Activated CD4-positive, alpha-beta T cell treated with anti-CD3 and anti-CD28 coated beads, Interleukin-2, amount 50 U/mL, for 24 hours (primary cell): Measurements from ENCODE around the gene CEP89.
"Not testable (repeated sequence)": the region's sequence is repeated elsewhere in the genome, so short reads cannot be mapped to it uniquely, and the experiment has no call there.

ENCODE experiments used
- DNase-seq, 2 donors: peaks; one replicate each; pipeline ENCODE4 v3.0.0-alpha.2; 2020; ENCODE audit warnings: low read depth in 1 of 2, low spot score in 1 of 2

The CEP89 gene

GRCh38 chr19:32966750-32967149, 5.0 kb downstream of the CEP89 start:
- DNase-seq: no peak

DNA sequence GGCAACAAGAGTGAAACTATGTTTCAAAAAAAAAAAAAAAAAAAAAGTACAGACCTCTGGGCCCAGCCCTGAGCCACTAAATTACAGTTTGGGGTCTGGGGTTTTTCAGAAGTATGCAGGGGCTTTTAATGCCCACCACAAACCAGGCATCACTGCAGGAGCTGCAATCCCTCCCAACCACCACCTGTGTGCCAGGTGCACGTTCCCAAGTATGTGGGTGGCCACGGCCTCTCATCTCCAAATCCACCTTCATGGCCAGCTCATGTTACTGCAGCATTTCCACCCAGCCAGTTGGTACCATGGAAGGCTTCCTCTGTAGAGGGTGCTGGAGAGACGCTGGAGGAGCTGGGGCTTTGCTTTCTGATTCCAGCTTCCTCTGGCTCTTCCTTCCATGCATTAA, 26.5 kb downstream of the CEP89 start:
- no peak for DNase-seq

DNA sequence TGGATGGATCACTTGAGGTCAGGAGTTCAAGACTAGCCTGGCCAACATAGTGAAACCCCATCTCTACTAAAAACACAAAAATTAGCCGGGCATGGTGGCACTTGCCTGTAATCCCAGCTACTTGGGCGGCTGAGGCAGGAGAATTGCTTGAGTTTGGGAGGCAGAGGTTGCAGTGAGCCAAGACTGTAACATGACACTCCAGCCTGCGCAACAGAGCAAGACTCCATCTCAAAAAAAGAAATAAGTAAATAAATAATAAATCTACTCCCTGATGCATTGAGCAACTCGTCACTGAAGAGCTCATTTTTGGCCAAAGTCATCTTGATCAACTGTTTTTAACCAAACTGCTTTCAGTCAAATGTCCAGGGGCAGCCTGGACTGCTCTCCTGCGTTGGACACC, 30.5 kb downstream of the CEP89 start:
- DNase-seq: not testable (repeated sequence)

- DNase-seq: no peak
These were observed 35.7 kb downstream of the CEP89 start for GRCh38 chr19:32936065-32936464.

DNA sequence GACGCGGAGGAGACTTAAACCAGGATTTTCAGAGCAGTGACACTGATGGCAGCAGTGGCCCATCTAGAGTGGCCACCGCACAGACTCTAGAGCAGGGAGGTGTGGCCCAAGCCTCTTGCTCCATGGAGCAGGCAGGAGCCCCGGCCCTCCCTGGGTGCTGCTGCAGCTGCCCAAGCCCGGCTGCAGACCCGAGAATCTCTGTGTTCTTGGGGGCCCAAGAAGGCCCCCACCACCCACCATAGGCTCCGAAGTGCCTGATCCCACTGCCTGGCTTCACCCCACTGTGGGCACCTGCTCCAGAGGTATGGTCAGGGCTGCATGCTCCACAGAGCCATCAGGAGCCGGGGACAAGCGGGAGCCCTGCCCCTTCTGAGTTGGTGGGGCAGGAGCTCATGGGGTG, 36.1 kb downstream of the CEP89 start:
- DNase-seq: no peak

DNA sequence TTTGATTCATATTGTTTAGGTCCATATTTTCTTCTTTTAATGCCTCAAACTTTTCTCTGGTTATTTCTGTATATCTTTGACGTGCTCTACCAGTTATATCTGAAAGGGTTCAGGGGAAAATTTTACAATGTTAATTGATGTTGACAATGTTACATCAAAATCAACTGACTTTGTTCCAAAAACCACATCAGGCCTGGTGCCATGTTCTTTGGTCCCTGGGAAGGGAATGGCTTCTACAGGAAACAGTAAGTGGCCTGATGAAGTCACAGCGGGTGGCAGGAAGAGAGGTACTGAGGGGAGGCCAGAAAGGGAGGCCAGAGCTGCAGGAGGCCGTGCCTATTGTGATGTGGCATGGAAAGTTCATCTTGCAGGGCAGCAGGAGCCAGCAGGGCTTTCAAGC, 38.2 kb downstream of the CEP89 start:
- no peak for DNase-seq

GRCh38 chr19:32930567-32930966, 41.2 kb downstream of the CEP89 start:
- no peak for DNase-seq

GRCh38 chr19:32928806-32929205, 43.0 kb downstream of the CEP89 start:
- DNase-seq: no peak

GRCh38 chr19:32924200-32924599, 47.6 kb downstream of the CEP89 start:
- DNase-seq: no peak

GRCh38 chr19:32921624-32922023, 50.1 kb downstream of the CEP89 start:
- no peak for DNase-seq

DNA sequence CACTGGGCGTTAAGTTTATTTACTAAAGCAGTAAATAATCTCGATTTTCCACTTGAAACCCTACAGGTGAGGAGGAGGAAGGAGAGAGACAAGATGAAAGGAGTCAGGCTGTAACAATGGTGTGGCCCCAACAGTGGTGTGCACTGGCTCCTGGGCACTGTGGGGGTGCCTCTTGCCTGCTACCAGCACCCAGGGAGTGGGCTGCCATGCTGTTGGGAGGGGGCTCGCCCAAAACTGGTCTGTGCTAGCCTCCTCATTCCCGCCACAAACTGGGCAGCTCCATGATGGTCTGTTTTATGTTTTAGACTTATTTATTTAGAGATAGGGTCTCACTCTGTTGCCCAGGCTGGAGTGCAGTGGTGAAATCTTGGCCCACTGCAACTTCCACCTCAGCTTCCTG, 52.4 kb downstream of the CEP89 start:
- no peak for DNase-seq

GRCh38 chr19:32917616-32917996, 54.2 kb downstream of the CEP89 start:
- DNase-seq: no peak

DNA sequence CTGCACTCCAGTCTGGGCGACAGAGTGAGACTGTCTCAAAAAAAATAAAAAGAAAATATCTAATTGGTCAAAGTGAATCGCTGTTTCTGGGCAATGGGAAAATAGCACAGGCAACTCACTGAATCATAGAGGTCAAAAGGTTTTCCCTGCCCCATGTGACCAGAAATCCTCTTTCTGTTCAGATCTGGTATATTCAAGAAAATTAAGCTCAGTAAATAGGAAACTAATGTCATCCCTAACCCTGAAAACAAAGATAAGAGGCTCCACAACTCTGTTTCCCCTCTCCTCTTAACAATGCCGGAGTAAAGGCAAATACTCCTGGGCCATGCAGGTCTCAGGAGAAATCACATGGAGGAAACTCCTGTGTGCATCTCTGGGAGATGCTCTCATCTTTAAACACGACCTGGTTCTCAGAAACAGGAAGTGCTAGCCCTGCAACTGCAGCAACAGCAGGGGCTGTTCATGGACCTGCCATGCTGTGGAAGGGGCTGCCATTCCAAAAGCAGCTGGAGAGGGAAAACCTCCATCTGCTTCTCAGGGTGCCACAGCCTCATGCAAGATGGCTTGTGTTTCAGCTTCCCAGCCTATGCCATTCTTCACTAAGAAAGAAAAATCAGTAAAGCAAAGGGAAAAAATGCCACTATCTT, 54.7 kb downstream of the CEP89 start:
- DNase-seq: no peak

- no peak for DNase-seq
These were observed 56.7 kb downstream of the CEP89 start for GRCh38 chr19:32914879-32915660.

DNA sequence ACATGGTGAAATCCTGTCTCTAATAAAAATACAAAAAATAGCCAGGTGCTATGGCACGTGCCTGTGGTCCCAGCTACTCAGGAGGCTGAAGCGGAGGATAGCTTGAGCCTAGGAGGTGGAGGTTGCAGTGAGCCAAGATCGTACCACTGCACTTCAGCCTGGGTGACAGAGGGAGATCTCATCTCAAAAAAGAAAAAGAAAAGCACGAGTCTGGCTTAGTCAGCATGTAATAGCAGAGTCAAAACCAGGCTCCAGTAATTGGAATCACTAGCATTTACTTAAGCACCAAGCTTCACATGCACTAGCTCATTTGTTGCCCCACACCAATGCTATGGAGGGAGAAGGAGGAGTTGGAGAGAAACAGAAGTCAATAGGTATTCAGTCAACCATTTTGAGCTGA, 60.3 kb downstream of the CEP89 start:
- no peak for DNase-seq

GRCh38 chr19:32910874-32911273, 60.9 kb downstream of the CEP89 start:
- no peak for DNase-seq

DNA sequence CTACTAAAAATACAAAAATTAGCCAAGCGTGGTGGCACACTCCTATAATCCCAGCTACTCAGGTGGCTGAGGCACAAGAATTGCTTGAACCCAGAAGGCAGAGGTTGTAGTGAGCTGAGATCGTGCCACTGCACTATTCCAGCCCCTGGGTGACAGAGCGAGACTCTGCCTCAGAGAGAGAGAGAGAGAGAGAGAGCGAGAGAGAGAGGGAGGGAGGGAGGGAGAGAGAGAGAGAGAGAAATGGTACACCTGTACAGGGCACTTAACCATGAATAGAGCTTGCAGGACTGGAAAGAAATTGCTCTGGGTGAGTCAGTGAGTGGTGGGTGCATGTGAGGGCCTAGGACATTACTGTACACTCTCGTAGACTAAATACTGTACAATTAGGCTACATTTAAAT, 61.7 kb downstream of the CEP89 start:
- DNase-seq: no peak

GRCh38 chr19:32909257-32909656, 62.5 kb downstream of the CEP89 start:
- DNase-seq: no peak

DNA sequence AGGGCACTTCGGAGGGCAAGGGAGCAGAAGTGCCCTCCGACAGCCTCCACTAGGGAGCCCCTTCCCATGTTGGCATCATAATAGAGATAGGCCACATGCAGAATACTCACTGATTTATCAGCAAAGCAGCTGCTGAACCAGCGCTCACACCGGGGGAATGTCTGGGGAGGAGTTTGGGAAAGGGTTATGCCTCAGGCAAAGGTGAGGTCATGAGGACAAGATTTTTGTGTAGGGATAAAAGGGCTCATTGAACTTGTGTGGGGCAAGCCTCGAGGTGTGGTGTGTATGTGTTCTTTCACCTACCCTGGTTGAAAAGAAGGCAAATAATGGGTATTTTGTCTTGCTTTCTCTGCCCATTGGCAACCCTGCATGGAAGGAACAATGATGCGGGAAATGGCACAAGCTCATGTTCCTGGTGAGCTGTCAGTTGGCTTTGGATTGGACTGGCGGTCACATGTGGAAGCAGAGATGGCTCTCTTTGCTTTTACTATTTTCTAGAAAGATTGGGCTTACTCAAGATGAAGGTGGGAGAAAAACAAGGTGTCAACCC, 63.0 kb downstream of the CEP89 start:
- no peak for DNase-seq

DNA sequence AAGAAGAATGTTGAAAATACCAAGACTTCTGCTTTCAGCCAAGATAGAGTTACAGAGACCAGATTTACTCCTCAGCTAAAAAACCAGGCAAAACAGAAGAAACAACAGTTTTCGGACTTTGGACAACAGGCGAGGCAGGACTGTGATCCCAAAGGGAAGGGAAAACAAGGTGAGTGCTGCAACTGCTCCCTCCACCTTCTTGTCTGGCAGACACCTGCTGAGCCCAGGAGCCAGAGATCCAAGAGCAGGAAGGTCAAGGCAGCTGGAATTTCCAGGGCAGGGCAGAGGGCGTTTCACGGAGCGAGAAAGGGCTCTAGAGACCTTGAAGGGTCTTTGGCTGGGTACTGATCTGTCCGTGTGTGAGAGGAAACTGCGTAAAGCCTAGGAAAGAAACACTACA, 69.3 kb downstream of the CEP89 start:
- no peak for DNase-seq

- no peak for DNase-seq
These were observed 70.1 kb downstream of the CEP89 start for GRCh38 chr19:32901504-32902161.
